Activated B cell treated with CpG ODN at 0.5 μM for 24 hours (primary cell): ENCODE measurements around the gene RANGRF. TPM values are rescaled to one million over a fixed set of nuclear protein-coding genes. Genes with fewer than 3 reads are reported as not detected.

Experiments used
- ATAC-seq: fragments of 200-7000 bp; cut with Tn5 transposase; one replicate; pipeline ENCODE4 v1.10.0; 2021; ENCODE audit warnings: low read depth, mild to moderate bottlenecking, moderate library complexity
- CTCF ChIA-PET: fragments of 350-600 bp; sonication (Branson Sonifier 250); formaldehyde crosslinking; loops from one replicate; lab custom pipeline; 2021; ENCODE audit warnings: antibody characterized with exemption; lab: Charles Lee
- POLR2A ChIA-PET: fragments of 350-600 bp; sonication (Branson Sonifier 250); formaldehyde crosslinking; loops from one replicate; lab custom pipeline; 2021; ENCODE audit warnings: antibody characterized with exemption; lab: Charles Lee
- DNase-seq: peaks from one replicate; pipeline ENCODE4 v3.0.0; 2022
- H3K27ac Mint-ChIP-seq: one replicate; pipeline ENCODE4 v1.8.0; 2020; ENCODE audit warnings: mixed read lengths
- H3K27me3 Mint-ChIP-seq: one replicate; pipeline ENCODE4 v1.8.0; 2021; ENCODE audit warnings: mixed read lengths
- H3K36me3 Mint-ChIP-seq: one replicate; pipeline ENCODE4 v1.8.0; 2021; ENCODE audit warnings: low read depth, mixed read lengths
- H3K4me1 Mint-ChIP-seq: one replicate; pipeline ENCODE4 v1.8.0; 2021; ENCODE audit warnings: mixed read lengths
- H3K4me3 Mint-ChIP-seq: one replicate; pipeline ENCODE4 v1.8.0; 2020; ENCODE audit warnings: mild to moderate bottlenecking, mixed read lengths
- H3K9me3 Mint-ChIP-seq: one replicate; pipeline ENCODE4 v1.8.0; 2020; ENCODE audit warnings: mixed read lengths
- intact Hi-C: fragments of 100-400 bp; cut with micrococcal nuclease; formaldehyde crosslinking; loops from one replicate; pipeline ENCODE4 v1.15.1; 2024
- total RNA-seq: library from RNA; stranded (reverse); gene quantifications from 2 replicates; pipeline ENCODE4 v1.2.3, GENCODE V29; 2022
- TF ChIP-seq, protein P1 (sequence below): fragments of 200-600 bp; IDR thresholded peaks from one replicate; pipeline ENCODE4 v1.8.0; 2022; ENCODE audit warnings: antibody characterized with exemption, mild to moderate bottlenecking

RANGRF gene
- total RNA-seq, 1 donor from 2014 or later = 50.1 TPM

DNA sequence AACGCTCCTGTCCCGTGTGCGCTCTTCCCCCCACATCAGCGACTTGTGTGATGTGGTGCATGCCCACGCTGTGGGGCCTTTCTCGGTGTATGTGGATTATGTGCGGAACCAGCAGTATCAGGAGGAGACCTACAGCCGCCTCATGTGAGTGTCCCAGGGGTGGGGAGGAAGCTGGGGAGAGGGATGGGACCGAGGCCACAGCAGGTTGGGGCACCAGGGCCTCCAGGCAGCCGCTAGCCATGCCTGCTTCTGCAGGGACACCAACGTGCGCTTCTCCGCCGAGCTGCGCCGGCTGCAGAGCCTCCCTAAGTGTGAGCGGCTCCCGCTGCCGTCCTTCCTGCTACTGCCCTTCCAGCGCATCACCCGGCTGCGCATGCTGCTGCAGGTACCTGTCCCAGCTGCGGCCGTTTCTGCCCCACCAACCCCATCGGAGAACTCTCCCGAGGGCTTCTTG is 27.3 kb downstream of the RANGRF start:
- ChIA-PET POLR2A (no interaction called here), CTCF (no interaction called here)
- Mint-ChIP-seq H3K27ac (no peak overlapping the region), H3K27me3 (peaks cover 46% of the 10 kb centered on the region), H3K4me3 (no peak overlapping the region), H3K4me1 (no peaks in the 10 kb centered on the region), H3K9me3 (no peaks in the 10 kb centered on the region), H3K36me3 (no peaks in the 10 kb centered on the region)
- ATAC-seq (no peak), DNase-seq (no peak)
- intact Hi-C loops = no loop called here
- TF ChIP-seq, protein P1, sequence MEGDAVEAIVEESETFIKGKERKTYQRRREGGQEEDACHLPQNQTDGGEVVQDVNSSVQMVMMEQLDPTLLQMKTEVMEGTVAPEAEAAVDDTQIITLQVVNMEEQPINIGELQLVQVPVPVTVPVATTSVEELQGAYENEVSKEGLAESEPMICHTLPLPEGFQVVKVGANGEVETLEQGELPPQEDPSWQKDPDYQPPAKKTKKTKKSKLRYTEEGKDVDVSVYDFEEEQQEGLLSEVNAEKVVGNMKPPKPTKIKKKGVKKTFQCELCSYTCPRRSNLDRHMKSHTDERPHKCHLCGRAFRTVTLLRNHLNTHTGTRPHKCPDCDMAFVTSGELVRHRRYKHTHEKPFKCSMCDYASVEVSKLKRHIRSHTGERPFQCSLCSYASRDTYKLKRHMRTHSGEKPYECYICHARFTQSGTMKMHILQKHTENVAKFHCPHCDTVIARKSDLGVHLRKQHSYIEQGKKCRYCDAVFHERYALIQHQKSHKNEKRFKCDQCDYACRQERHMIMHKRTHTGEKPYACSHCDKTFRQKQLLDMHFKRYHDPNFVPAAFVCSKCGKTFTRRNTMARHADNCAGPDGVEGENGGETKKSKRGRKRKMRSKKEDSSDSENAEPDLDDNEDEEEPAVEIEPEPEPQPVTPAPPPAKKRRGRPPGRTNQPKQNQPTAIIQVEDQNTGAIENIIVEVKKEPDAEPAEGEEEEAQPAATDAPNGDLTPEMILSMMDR = no peak

DNA sequence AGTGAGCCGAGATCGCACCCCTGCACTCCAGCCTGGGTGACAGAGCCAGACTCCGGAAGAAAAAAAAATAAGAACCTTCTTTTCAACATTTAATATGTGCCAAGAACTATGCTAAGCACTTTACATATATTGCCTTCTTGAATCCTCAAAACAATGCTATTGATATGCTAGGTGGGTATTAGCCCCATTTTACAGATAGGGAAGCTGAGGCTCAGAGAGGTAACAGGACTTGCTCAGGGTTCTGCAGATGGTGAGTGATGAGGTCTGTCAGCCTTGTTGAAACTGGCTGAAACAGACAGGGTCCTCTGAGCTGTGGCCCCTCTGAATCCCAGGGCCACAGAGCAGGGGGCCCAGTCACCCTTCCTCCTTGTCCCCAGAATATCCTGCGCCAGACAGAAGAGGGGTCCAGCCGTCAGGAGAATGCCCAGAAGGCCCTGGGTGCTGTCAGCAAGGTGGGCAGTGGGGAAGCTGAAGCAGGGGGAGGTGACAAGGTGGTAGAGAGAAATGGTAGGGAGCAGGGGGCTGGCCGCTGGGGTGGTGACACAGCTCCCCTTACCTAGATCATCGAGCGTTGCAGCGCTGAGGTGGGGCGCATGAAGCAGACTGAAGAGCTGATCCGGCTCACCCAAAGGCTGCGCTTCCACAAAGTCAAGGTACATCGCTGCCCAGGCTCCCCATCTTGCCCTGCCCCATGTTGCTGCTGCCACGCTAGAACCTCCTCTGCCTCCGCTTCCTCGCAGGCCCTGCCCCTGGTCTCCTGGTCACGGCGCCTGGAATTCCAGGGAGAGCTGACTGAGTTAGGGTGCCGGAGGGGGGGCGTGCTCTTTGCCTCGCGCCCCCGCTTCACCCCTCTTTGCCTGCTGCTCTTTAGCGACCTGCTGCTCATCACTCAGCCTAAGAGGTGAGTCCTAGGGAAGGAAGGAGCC is 29.8 kb downstream of the RANGRF start:
- intact Hi-C loops = no loop called here
- Mint-ChIP-seq H3K4me3 (no peak overlapping the region), H3K36me3 (no peaks in the 10 kb centered on the region), H3K9me3 (no peaks in the 10 kb centered on the region), H3K27ac (no peak overlapping the region), H3K27me3 (peaks cover 37% of the 10 kb centered on the region), H3K4me1 (no peaks in the 10 kb centered on the region)
- ChIA-PET POLR2A (no interaction called here), CTCF (no interaction called here)
- DNase-seq = no peak
- TF ChIP-seq, protein P1 = no peak
- no peak for ATAC-seq

DNA sequence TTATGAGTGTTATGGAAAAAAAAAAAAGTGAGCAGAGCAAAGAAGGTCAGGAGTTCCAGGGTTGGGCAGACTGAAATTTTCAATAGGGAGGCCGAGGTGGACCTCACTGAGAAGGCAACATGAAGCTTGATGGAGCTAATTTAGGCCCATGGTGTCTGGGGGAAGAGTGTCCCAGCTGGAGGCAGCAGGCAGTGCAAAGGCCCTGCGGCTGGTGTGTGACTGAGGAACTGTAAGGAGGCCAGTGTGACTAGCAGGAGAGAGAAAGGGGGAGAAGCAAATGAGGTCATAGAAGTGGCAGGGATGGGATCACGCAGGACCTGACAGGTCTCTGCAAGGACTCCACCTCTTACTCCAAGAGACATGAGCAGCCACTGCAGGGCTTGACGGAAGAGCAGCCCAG is 31.8 kb downstream of the RANGRF start:
- Mint-ChIP-seq H3K27me3 (peaks cover 35% of the 10 kb centered on the region), H3K27ac (no peak overlapping the region), H3K4me1 (peaks cover 3% of the 10 kb centered on the region), H3K4me3 (no peak overlapping the region), H3K36me3 (no peaks in the 10 kb centered on the region), H3K9me3 (no peaks in the 10 kb centered on the region)
- TF ChIP-seq, protein P1 = no peak
- ChIA-PET POLR2A (no interaction called here), CTCF (no interaction called here)
- no peak for ATAC-seq
- no peak for DNase-seq
- intact Hi-C loops = loop anchor here (2.0 kb wide), 1 partner anchor 31 kb away; no protein-coding TSS in a partner anchor

DNA sequence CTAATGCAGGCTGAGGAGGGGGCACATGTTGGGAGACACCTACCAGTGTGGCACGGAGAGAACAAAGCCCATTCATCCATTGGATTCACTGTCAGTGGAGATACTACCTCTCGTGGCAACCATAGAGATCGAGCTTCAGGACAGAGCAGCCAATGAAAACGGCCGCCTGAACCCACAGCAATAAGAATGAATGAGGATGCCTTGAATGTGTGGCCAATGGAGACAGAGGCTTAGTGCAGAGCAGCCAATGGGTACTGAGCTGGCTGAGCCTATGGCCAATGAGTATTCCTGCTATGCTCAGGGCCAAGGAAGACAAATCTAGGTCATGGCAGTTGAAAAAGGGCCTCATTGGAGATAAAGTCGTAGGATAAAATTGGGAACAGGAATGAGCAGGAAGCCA is 32.5 kb downstream of the RANGRF start:
- Mint-ChIP-seq H3K36me3 (no peaks in the 10 kb centered on the region), H3K4me3 (no peak overlapping the region), H3K27ac (no peak overlapping the region), H3K9me3 (no peaks in the 10 kb centered on the region), H3K4me1 (peaks cover 3% of the 10 kb centered on the region), H3K27me3 (peaks cover 37% of the 10 kb centered on the region)
- CTCF ChIA-PET = no interaction called here
- POLR2A ChIA-PET = no interaction called here
- no peak for DNase-seq
- intact Hi-C loops = loop anchor here (2.0 kb wide), 1 partner anchor 30 kb away; no protein-coding TSS in a partner anchor
- TF ChIP-seq, protein P1 = no peak
- no peak for ATAC-seq

DNA sequence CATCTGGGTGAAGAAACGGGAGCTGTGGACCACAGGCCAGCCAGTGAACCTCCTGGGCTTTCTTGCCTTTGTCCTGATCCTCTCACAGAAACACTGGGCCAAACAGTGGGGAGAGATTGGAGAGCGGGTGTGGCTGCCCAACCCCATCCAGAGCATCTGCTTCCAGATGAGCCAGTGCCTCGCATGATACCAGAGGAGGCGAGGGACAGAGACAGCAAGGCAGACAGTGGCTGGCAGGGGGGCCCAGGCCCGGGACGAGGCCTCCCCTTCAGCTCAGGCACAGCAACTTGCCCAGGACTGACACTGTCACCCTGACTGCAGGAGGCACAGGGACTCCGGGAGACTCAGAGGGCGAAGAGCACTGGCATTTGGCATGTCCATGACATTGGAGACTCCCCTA is 33.6 kb downstream of the RANGRF start:
- Mint-ChIP-seq H3K4me3 (no peak overlapping the region), H3K9me3 (no peaks in the 10 kb centered on the region), H3K36me3 (no peaks in the 10 kb centered on the region), H3K27me3 (peaks cover 43% of the 10 kb centered on the region), H3K27ac (no peak overlapping the region), H3K4me1 (peaks cover 11% of the 10 kb centered on the region)
- POLR2A ChIA-PET = no interaction called here
- CTCF ChIA-PET = no interaction called here
- DNase-seq = no peak
- TF ChIP-seq, protein P1 = no peak
- no peak for ATAC-seq
- intact Hi-C loops = no loop called here
